GM12878 (cell line): ENCODE data around the gene TRAF3. TPM values are rescaled to one million over a fixed set of nuclear protein-coding genes. Genes with fewer than 3 reads are reported as not detected.

Experiments
- ATAC-seq: fragments of 200-7000 bp; cut with Tn5 transposase; 3 replicates; pipeline ENCODE4 v1.9.1; 2020; ENCODE audit warnings: mild to moderate bottlenecking, moderate library complexity
- BruUV-seq: library from RNA; stranded (reverse); fragments of 400-500 nt; replicated peaks from 2 replicates; lab custom pipeline; 2021; lab: Mats Ljungman, UMichigan
- CTCF ChIA-PET: fragments of 300-600 bp; sonication (Branson Sonifier 250); formaldehyde crosslinking; extraction: SDS; loops from one replicate; lab custom pipeline; 2021; ENCODE audit warnings: inconsistent platforms; lab: Yijun Ruan, JAX
- POLR2A ChIA-PET: fragments of 350-600 bp; formaldehyde crosslinking; extraction: SDS; loops from one replicate; lab custom pipeline; 2021; ENCODE audit warnings: inconsistent platforms; lab: Charles Lee
- RAD21 ChIA-PET: fragments of 300-600 bp; sonication (Branson Sonifier 250); formaldehyde crosslinking; loops from one replicate; lab custom pipeline; 2023; ENCODE audit warnings: antibody characterized with exemption; ENCODE audit not compliant: unreplicated experiment; lab: Charles Lee
- SMC1A ChIA-PET: fragments of 300-600 bp; sonication (Branson Sonifier 250); formaldehyde crosslinking; loops from one replicate; lab custom pipeline; 2023; ENCODE audit not compliant: unreplicated experiment, uncharacterized antibody; lab: Charles Lee
- DNase-seq: peaks from one replicate; pipeline ENCODE4 v3.0.0-alpha.2; 2011; ENCODE audit warnings: low read depth, low spot score
- FAIRE-seq: peaks from 3 replicates; lab custom pipeline; 2011; peaks lifted over from hg19 to GRCh38; lab: Jason Lieb, UNC
- H2AFZ ChIP-seq: 2 replicates; pipeline ENCODE4 v1.6.0; 2011; ENCODE audit warnings: low read depth, low read length, control low read depth; ENCODE audit not compliant: control insufficient read depth
- H3K27ac ChIP-seq: 2 replicates; pipeline ENCODE4 v1.5.1; 2011; ENCODE audit warnings: control low read depth; ENCODE audit not compliant: control insufficient read depth, insufficient read depth
- H3K27me3 ChIP-seq, 2 experiments: replicated peaks in 1 of 2; 2 replicates each; pipeline versions ENCODE4 v1.6.0 to v1.6.1; 2011; ENCODE audit warnings: low read length in 1 of 2; ENCODE audit not compliant: control insufficient read depth in 2 of 2, insufficient read depth in 2 of 2
- H3K36me3 ChIP-seq, 2 experiments: 2 replicates each; pipeline ENCODE4 v1.5.1; 2011; ENCODE audit warnings: low read length in 1 of 2; ENCODE audit not compliant: control insufficient read depth in 2 of 2, insufficient read depth in 2 of 2
- H3K4me1 ChIP-seq: 2 replicates; pipeline ENCODE4 v1.6.1; 2011; ENCODE audit warnings: mild to moderate bottlenecking, low read length, moderate library complexity, mixed read lengths; ENCODE audit not compliant: control insufficient read depth, insufficient read depth
- H3K4me2 ChIP-seq: 2 replicates; pipeline ENCODE4 v1.6.0; 2011; ENCODE audit warnings: control low read depth; ENCODE audit not compliant: control insufficient read depth, insufficient read depth
- H3K4me3 ChIP-seq: fragments of 200-600 bp; sonication (generic); 2 replicates; pipeline ENCODE4 v1.5.1; 2016
- H3K79me2 ChIP-seq: 2 replicates; pipeline ENCODE4 v1.6.0; 2011; ENCODE audit warnings: low read length; ENCODE audit not compliant: control insufficient read depth, insufficient read depth
- H3K9ac ChIP-seq: 2 replicates; pipeline ENCODE4 v1.8.0; 2011; ENCODE audit warnings: low read length, control low read depth, mixed read lengths; ENCODE audit not compliant: control insufficient read depth, insufficient read depth
- H3K9me3 ChIP-seq: replicated peaks from 3 replicates; pipeline ENCODE4 v1.5.1; 2011; ENCODE audit warnings: mild to moderate bottlenecking, low read length; ENCODE audit not compliant: control insufficient read depth, insufficient read depth
- H4K20me1 ChIP-seq: 2 replicates; pipeline ENCODE4 v1.6.0; 2011; ENCODE audit not compliant: control insufficient read depth, insufficient read depth
- BCLAF1 ChIP-seq: fragments of 450-650 bp; IDR thresholded peaks from 2 replicates; pipeline ENCODE4 v1.6.1; 2017; ENCODE audit warnings: antibody characterized with exemption, mild to moderate bottlenecking, moderate library complexity
- EGR1 ChIP-seq, 2 experiments: IDR thresholded peaks; 1 replicate in 1 of 2; 2 replicates in 1 of 2; pipeline ENCODE4 v1.6.1; 2011 to 2012; ENCODE audit warnings: low read depth in 2 of 2, low read length in 2 of 2, borderline replicate concordance in 1 of 2, mild to moderate bottlenecking in 1 of 2, moderate library complexity in 1 of 2
- KDM1A ChIP-seq: fragments of 200-600 bp; sonication (generic); IDR thresholded peaks from 2 replicates; pipeline ENCODE4 v1.6.1; 2016; ENCODE audit warnings: borderline replicate concordance
- MTA3 ChIP-seq: IDR thresholded peaks from 2 replicates; pipeline ENCODE4 v1.6.1; 2012; ENCODE audit warnings: low read length, inconsistent platforms, borderline replicate concordance
- MYB ChIP-seq: fragments of 150-350 bp; IDR thresholded peaks from 2 replicates; pipeline ENCODE4 v1.6.1; 2014; ENCODE audit warnings: mild to moderate bottlenecking, low read depth, low read length, borderline replicate concordance
- NKRF ChIP-seq: fragments of 450-650 bp; conservative IDR thresholded peaks from 2 replicates; pipeline ENCODE4 v1.6.1; 2017; ENCODE audit warnings: mild to moderate bottlenecking, moderate library complexity
- NRF1 ChIP-seq: conservative IDR thresholded peaks from 2 replicates; pipeline ENCODE4 v1.6.1; 2011; ENCODE audit warnings: mild to moderate bottlenecking, low read depth, low read length, improper control_type of control experiment
- REST ChIP-seq: IDR thresholded peaks from 2 replicates; pipeline ENCODE4 v1.6.1; 2012; ENCODE audit warnings: mild to moderate bottlenecking, low read depth, low read length
- SRF ChIP-seq, 2 experiments: IDR thresholded peaks; 2 replicates each; pipeline ENCODE4 v1.6.1; 2011; ENCODE audit warnings: low read depth in 2 of 2, low read length in 2 of 2, mild to moderate bottlenecking in 1 of 2, moderate library complexity in 1 of 2
- USF2 ChIP-seq: IDR thresholded peaks from 2 replicates; pipeline ENCODE4 v1.6.1; 2011; ENCODE audit warnings: low read depth, low read length, improper control_type of control experiment, borderline replicate concordance
- WGBS: methylation state at CpG from one replicate; pipeline ENCODE4 v1.1.6; 2016; ENCODE audit warnings: low lambda C conversion rate; ENCODE audit not compliant: insufficient replicate concordance, insufficient coverage; ENCODE audit errors: missing lambda C conversion rate; 5-methylcytosine and 5-hydroxymethylcytosine counted together
- in situ Hi-C: fragments of 300-500 bp; cut with MboI; formaldehyde crosslinking; loops from 9 replicates; pipeline ENCODE4 v1.14.3; 2018; ENCODE audit warnings: mixed read lengths
- intact Hi-C: fragments of 100-400 bp; cut with micrococcal nuclease; formaldehyde crosslinking; loops from one replicate; pipeline ENCODE4 v1.14.2; 2022; ENCODE audit not compliant: unreplicated experiment
- polyA plus RNA-seq, 11 experiments: library from polyadenylated mRNA; depleted of rRNA in 4 of 11; unstranded in 6 of 11; stranded (reverse) in 5 of 11; fragments of >200 nt; fragmentation: Nextera tagmentation in 4 of 11; fragmentation: Illumina TruSeq in 1 of 11; extraction: Ambion mirVana in 4 of 11; extraction: Trizol in 1 of 11; gene quantifications; 1 replicate in 1 of 11; 2 replicates in 10 of 11; pipeline versions ENCODE4 v1.2.1 to v1.2.3, GENCODE V29; 2011 to 2016; ENCODE audit warnings: inconsistent platforms in 2 of 11, missing spikeins in 2 of 11, low read depth in 1 of 11
- total RNA-seq, 4 experiments: library from RNA; depleted of rRNA in 3 of 4; stranded (reverse); fragments of >200 nt in 3 of 4; fragmentation: Illumina TruSeq in 1 of 4; extraction: Trizol in 1 of 4; gene quantifications; 2 replicates each; pipeline versions ENCODE4 v1.2.1 to v1.2.3, GENCODE V29; 2013 to 2021

The TRAF3 gene
- total and polyA plus RNA-seq, 10 of the 15 experiments (the other 5 are each of a cell fraction or from before 2014, with no cell fraction given): 3.0 to 70.1 (median 36.5) TPM

GRCh38 chr14:102754370-102755262 is 22.6 kb upstream of the TRAF3 start:
- Histone ChIP-seq H3K79me2 (no peaks in the 10 kb centered on the region), H4K20me1 (no peaks in the 10 kb centered on the region), H3K9me3 (peaks cover 3% of the 10 kb centered on the region; the same call in 2 of the 3 replicates), H3K9ac (peak overlapping the region; percentile 66), H3K4me1 (peaks cover 44% of the 10 kb centered on the region), H2AFZ (peak overlapping the region; percentile 81), H3K27ac (peak overlapping the region; percentile 90), H3K27me3 (no peaks in the 10 kb centered on the region), H3K4me3 (peak overlapping the region; percentile 5; the same call in 1 of the 2 replicates), H3K4me2 (peak overlapping the region; percentile 84), H3K36me3 (no peaks in the 10 kb centered on the region; a peak in 1 of 4 replicates)
- DNase-seq (no peak), ATAC-seq (peak; percentile 82), FAIRE-seq (peak; percentile 87)
- CTCF ChIA-PET: interaction anchor here (1.5 kb wide), 1 partner anchor 59 kb away, joined by 3 read pairs; no protein-coding TSS in a partner anchor
- WGBS: 8% methylated on average over 17 of the region's 17 CpGs
- SMC1A ChIA-PET: interaction anchor here (0.7 to 3.2 kb wide), 6 partner anchors 10 to 230 kb away, joined by 3 to 14 read pairs (median 4); no protein-coding TSS in a partner anchor
- BruUV-seq: no TSS peak
- POLR2A ChIA-PET: interaction anchor here (0.6 to 1.0 kb wide), 5 partner anchors 9 to 37 kb away, joined by 3 to 9 read pairs (median 4); no protein-coding TSS in a partner anchor
- intact Hi-C loops: no loop called here
- in situ Hi-C loops: no loop called here
- RAD21 ChIA-PET: interaction anchor here (0.7 to 1.2 kb wide), 8 partner anchors 9 to 147 kb away, joined by 3 to 4 read pairs (median 4); no protein-coding TSS in a partner anchor
- TF ChIP-seq KDM1A (no peak), MYB (no peak), REST (no peak), NRF1 (no peak), USF2 (no peak), BCLAF1 (no peak), MTA3 (no peak), NKRF (no peak), SRF (IDR thresholded peaks at IDR 0.05; ENCODE audit: low read depth in 2 of 2, low read length in 2 of 2) (no peak), EGR1 (IDR thresholded peaks at IDR 0.05; ENCODE audit: borderline replicate concordance in 1 of 2, low read depth in 2 of 2, low read length in 2 of 2) (no peak)
